Fibroblast of upper back skin (primary cell): Measurements from ENCODE around the gene VAV1.
"Not testable (repeated sequence)": the region's sequence is repeated elsewhere in the genome, so short reads cannot be mapped to it uniquely, and the experiment has no call there.

ENCODE experiments used
- DNase-seq: peaks from one replicate; pipeline ENCODE4 v3.0.0-alpha.2; 2013

The VAV1 gene

GRCh38 chr19:6820237-6820636 is 47.7 kb downstream of the VAV1 start:
- no peak for DNase-seq

- DNase-seq, result no peak
Observed at GRCh38 chr19:6821639-6822310, 49.3 kb downstream of the VAV1 start.

- no peak for DNase-seq
Observed at GRCh38 chr19:6822311-6822670, 49.8 kb downstream of the VAV1 start.

GRCh38 chr19:6825076-6825774 is 52.7 kb downstream of the VAV1 start:
- DNase-seq, result no peak

GRCh38 chr19:6826281-6826920 is 53.9 kb downstream of the VAV1 start:
- no peak for DNase-seq

GRCh38 chr19:6828306-6828697 is 55.8 kb downstream of the VAV1 start:
- no peak for DNase-seq

- no peak for DNase-seq
Observed at GRCh38 chr19:6828698-6829633, 56.5 kb downstream of the VAV1 start.

- DNase-seq, result not testable (repeated sequence)
Observed at GRCh38 chr19:6829829-6830228, 57.3 kb downstream of the VAV1 start.

- not testable (repeated sequence) for DNase-seq
Observed at GRCh38 chr19:6831084-6831483, 58.6 kb downstream of the VAV1 start.

GRCh38 chr19:6832412-6832811 is 59.9 kb downstream of the VAV1 start:
- no peak for DNase-seq

- DNase-seq, result no peak
Observed at GRCh38 chr19:6833166-6833790, 60.8 kb downstream of the VAV1 start.

- no peak for DNase-seq
Observed at GRCh38 chr19:6834433-6834832, 61.9 kb downstream of the VAV1 start.

- DNase-seq, result no peak
Observed at GRCh38 chr19:6835501-6835900, 63.0 kb downstream of the VAV1 start.

GRCh38 chr19:6837525-6837924 is 65.0 kb downstream of the VAV1 start:
- no peak for DNase-seq

- no peak for DNase-seq
Observed at GRCh38 chr19:6838062-6838655, 65.7 kb downstream of the VAV1 start.

GRCh38 chr19:6842871-6843607 is 70.5 kb downstream of the VAV1 start:
- no peak for DNase-seq

- DNase-seq, result no peak
Observed at GRCh38 chr19:6847828-6848200, 75.3 kb downstream of the VAV1 start.

GRCh38 chr19:6848986-6849385 is 76.5 kb downstream of the VAV1 start:
- no peak for DNase-seq

- no peak for DNase-seq
Observed at GRCh38 chr19:6849876-6850275, 77.4 kb downstream of the VAV1 start.

- no peak for DNase-seq
Observed at GRCh38 chr19:6851359-6851758, 78.9 kb downstream of the VAV1 start.

- DNase-seq, result no peak
Observed at GRCh38 chr19:6852001-6852400, 79.5 kb downstream of the VAV1 start.

- DNase-seq, result no peak
Observed at GRCh38 chr19:6853868-6854267, 81.4 kb downstream of the VAV1 start.
